Measurements from ENCODE around the gene PIPOX. TPM values are rescaled to one million over a fixed set of nuclear protein-coding genes. Genes with fewer than 3 reads are reported as not detected.

PIPOX gene
- total and polyA plus RNA-seq, 2 of the 8 experiments (the other 6 are each of a cell fraction or from before 2014, with no cell fraction given) = 57.2 to 99.6 TPM

GRCh38 chr17:29022074-29022473, 20.9 kb upstream of the PIPOX start:
- no peak overlapping the region for H2AK5ac ChIP-seq (ENCODE audit: low read depth, low read length)
- 96% methylated on average over 7 of the region's 7 CpGs; no CpG with 5 or more reads in 1 of the 2 experiments for WGBS, 2 experiments (ENCODE audit: extremely low coverage in 1 of 2, insufficient coverage in 1 of 2, insufficient read length in 1 of 2, insufficient replicate concordance in 2 of 2, low coverage in 1 of 2, low lambda C conversion rate in 2 of 2, missing lambda C conversion rate in 1 of 2)
- FAIRE-seq = no peak
- TF ChIP-seq YY1 (IDR thresholded peaks at IDR 0.05; ENCODE audit: low read depth, low read length) = no peak
- TF ChIP-seq HDAC6 (IDR thresholded peaks at IDR 0.05; ENCODE audit: low read depth, low read length) = no peak
- no peak for TF ChIP-seq KDM5A (IDR thresholded peaks at IDR 0.05; ENCODE audit: low read length)
- no peak for TF ChIP-seq E2F6 (IDR thresholded peaks at IDR 0.05)
- no peak for TF ChIP-seq SRF (IDR thresholded peaks at IDR 0.05; ENCODE audit: low read depth, low read length)
- TF ChIP-seq KDM4A (IDR thresholded peaks at IDR 0.05; ENCODE audit: low read depth, low read length, severe bottlenecking) = no peak

More at GRCh38 chr17:29022074-29022473, 20.9 kb upstream of the PIPOX start:
- CTCF ChIA-PET (ENCODE audit: partially characterized antibody) = interaction anchor here (0.9 to 9.0 kb wide), 3 partner anchors 19 to 93 kb away, joined by 3 to 105 read pairs (median 9); no protein-coding TSS in a partner anchor
- Histone ChIP-seq H3K23me2 (ENCODE audit: low read depth, low read length) (no peaks in the 10 kb centered on the region), H2BK20ac (ENCODE audit: low read length) (no peak overlapping the region), H2BK15ac (ENCODE audit: low read length) (0 out of 2 replicates have a peak overlapping the region, but pooled peaks have one; percentile 7), H3K23ac (ENCODE audit: insufficient read length) (no peak overlapping the region), H3K79me2 (ENCODE audit: control insufficient read depth in 1 of 2, insufficient read depth in 2 of 2, low read length in 2 of 2) (no peaks in the 10 kb centered on the region), H3K9ac (replicated peaks in 1 of 4; ENCODE audit: extremely low read depth in 1 of 4, low read depth in 3 of 4, low read length in 3 of 4) (no peak overlapping the region), H3K9me3 (ENCODE audit: insufficient read depth in 2 of 2, low read depth in 1 of 2, low read length in 1 of 2) (no peaks in the 10 kb centered on the region), H3K27ac (ENCODE audit: low read depth, low read length) (no peak overlapping the region), H3K56ac (replicated peaks; ENCODE audit: insufficient read length, low read depth, low read length) (no peak overlapping the region), H4K8ac (ENCODE audit: extremely low read depth, insufficient read depth, low read length) (no peak overlapping the region), H3K27me3 (replicated peaks in 1 of 4; ENCODE audit: control insufficient read depth in 3 of 4, extremely low read depth in 1 of 4, insufficient read depth in 3 of 4, low read length in 3 of 4) (peaks cover 0 to 3% (median 0%) of the 10 kb centered on the region in 4 experiments; a peak in 3 of 7 replicates), H3K4me3 (ENCODE audit: extremely low read depth in 1 of 4, insufficient read depth in 2 of 4, low read depth in 3 of 4, low read length in 4 of 4) (no peak overlapping the region), H2BK120ac (replicated peaks; ENCODE audit: low read depth, low read length) (no peak overlapping the region), H2BK12ac (ENCODE audit: low read depth, low read length) (no peak overlapping the region), H4K20me1 (replicated peaks in 1 of 2; ENCODE audit: control insufficient read depth in 1 of 2, insufficient read depth in 2 of 2, low read length in 2 of 2) (no peaks in the 10 kb centered on the region), H3K79me1 (ENCODE audit: low read depth, low read length) (no peaks in the 10 kb centered on the region), H4K5ac (ENCODE audit: insufficient read length, low read depth, low read length) (no peak overlapping the region), H3K18ac (ENCODE audit: extremely low read depth, low read length) (no peak overlapping the region), H3K14ac (ENCODE audit: insufficient read length) (no peak overlapping the region), H3K4ac (replicated peaks; ENCODE audit: insufficient read length, low read depth, low read length) (no peak overlapping the region), H3K4me1 (replicated peaks in 1 of 4; ENCODE audit: control insufficient read depth in 3 of 4, insufficient read depth in 4 of 4, low read length in 3 of 4) (peaks cover 16 to 30% (median 24%) of the 10 kb centered on the region in 4 experiments), H4K91ac (replicated peaks; ENCODE audit: insufficient read length, low read length) (no peak overlapping the region), H3K36me3 (ENCODE audit: control insufficient read depth in 2 of 4, insufficient read depth in 4 of 4, low read length in 3 of 4) (no peaks in the 10 kb centered on the region), H2BK5ac (ENCODE audit: low read depth, low read length) (no peak overlapping the region), H2AFZ (ENCODE audit: low read length) (no peak overlapping the region), H3K4me2 (ENCODE audit: insufficient read depth in 1 of 2, low read depth in 2 of 2, low read length in 2 of 2) (no peak overlapping the region)
- DNase-seq (ENCODE audit: low read depth in 1 of 2, low spot score in 2 of 2) = no peak
- POLR2A ChIA-PET (ENCODE audit: partially characterized antibody) = interaction anchor here (4.7 kb wide), 1 partner anchor 11 kb away, joined by 47 read pairs; no protein-coding TSS in a partner anchor
